HEK293T (cell line): ENCODE measurements around the gene MSS51.

Experiments
- ARNT ChIP-seq: fragments of 450-650 bp; IDR thresholded peaks from 2 replicates; pipeline ENCODE4 v1.6.1; 2017; ENCODE audit warnings: mild to moderate bottlenecking
- FOXA1 ChIP-seq: fragments of 450-650 bp; IDR thresholded peaks from 2 replicates; pipeline ENCODE4 v1.6.1; 2016; ENCODE audit warnings: mild to moderate bottlenecking
- FOXK2 ChIP-seq: fragments of 450-650 bp; IDR thresholded peaks from 2 replicates; pipeline ENCODE4 v1.6.1; 2016; ENCODE audit warnings: mild to moderate bottlenecking
- FOXM1 ChIP-seq: fragments of 450-650 bp; IDR thresholded peaks from 2 replicates; pipeline ENCODE4 v1.6.1; 2017; ENCODE audit warnings: mild to moderate bottlenecking, borderline replicate concordance
- L3MBTL2 ChIP-seq: fragments of 450-650 bp; conservative IDR thresholded peaks from 2 replicates; pipeline ENCODE4 v1.6.1; 2016; ENCODE audit warnings: mild to moderate bottlenecking
- SUZ12 ChIP-seq: fragments of 450-650 bp; IDR thresholded peaks from 2 replicates; pipeline ENCODE4 v1.6.1; 2016; ENCODE audit warnings: mild to moderate bottlenecking
- TARDBP ChIP-seq: fragments of 450-650 bp; IDR thresholded peaks from 2 replicates; pipeline ENCODE4 v1.6.1; 2016
- ZNF384 ChIP-seq: fragments of 450-650 bp; IDR thresholded peaks from 2 replicates; pipeline ENCODE4 v1.6.1; 2016
- TF ChIP-seq, protein P1 (sequence below): fragments of 450-650 bp; IDR thresholded peaks from 2 replicates; pipeline ENCODE4 v1.6.1; 2016

GRCh38 chr10:73448384-73448783, 15.0 kb upstream of the MSS51 start:
- no peak for TF ChIP-seq TARDBP
- no peak for TF ChIP-seq L3MBTL2
- no peak for TF ChIP-seq FOXA1
- no peak for TF ChIP-seq FOXM1
- TF ChIP-seq, protein P1, sequence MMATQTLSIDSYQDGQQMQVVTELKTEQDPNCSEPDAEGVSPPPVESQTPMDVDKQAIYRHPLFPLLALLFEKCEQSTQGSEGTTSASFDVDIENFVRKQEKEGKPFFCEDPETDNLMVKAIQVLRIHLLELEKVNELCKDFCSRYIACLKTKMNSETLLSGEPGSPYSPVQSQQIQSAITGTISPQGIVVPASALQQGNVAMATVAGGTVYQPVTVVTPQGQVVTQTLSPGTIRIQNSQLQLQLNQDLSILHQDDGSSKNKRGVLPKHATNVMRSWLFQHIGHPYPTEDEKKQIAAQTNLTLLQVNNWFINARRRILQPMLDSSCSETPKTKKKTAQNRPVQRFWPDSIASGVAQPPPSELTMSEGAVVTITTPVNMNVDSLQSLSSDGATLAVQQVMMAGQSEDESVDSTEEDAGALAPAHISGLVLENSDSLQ: no peak
- TF ChIP-seq ARNT: no peak
- TF ChIP-seq SUZ12: no peak
- TF ChIP-seq ZNF384: no peak
- no peak for TF ChIP-seq FOXK2
